ENCODE measurements around the gene SPAST. TPM values are rescaled to one million over a fixed set of nuclear protein-coding genes. Genes with fewer than 3 reads are reported as not detected.

The SPAST gene
- total RNA-seq, 4 donors from 2014 or later: 20.5 to 34.3 (median 24.8) TPM

GRCh38 chr2:32074134-32074506, 10.8 kb downstream of the SPAST start:
- no peak for TF ChIP-seq POLR2A (IDR thresholded peaks at IDR 0.05)
- no peaks in the 10 kb centered on the region for H3K36me3 ChIP-seq
- no peak for DNase-seq
- no peaks in the 10 kb centered on the region for H3K9me3 ChIP-seq
- H3K4me1 ChIP-seq: peaks cover 7 to 16% of the 10 kb centered on the region in 2 donors
- no peaks in the 10 kb centered on the region for H3K27me3 ChIP-seq
- no peak overlapping the region for H3K4me3 ChIP-seq (replicated peaks in 1 of 3)
- 88 to 92% methylated on average over 2 of the region's 2 CpGs for WGBS, 2 donors
- no peak overlapping the region for H3K27ac ChIP-seq
- intact Hi-C loops (cut with DNase I): no loop called here

- H3K4me3 ChIP-seq (replicated peaks in 1 of 3): no peak overlapping the region
- TF ChIP-seq POLR2A (IDR thresholded peaks at IDR 0.05): no peak
- no peak for TF ChIP-seq CTCF (IDR thresholded peaks at IDR 0.05)
- no peak for DNase-seq
- 96 to 97% methylated on average over 3 of the region's 3 CpGs for WGBS, 2 donors
- no peaks in the 10 kb centered on the region for H3K36me3 ChIP-seq
- no peaks in the 10 kb centered on the region for H3K4me1 ChIP-seq
- intact Hi-C loops (cut with DNase I): no loop called here
- no peaks in the 10 kb centered on the region for H3K27me3 ChIP-seq
- no peaks in the 10 kb centered on the region for H3K9me3 ChIP-seq
- no peak overlapping the region for H3K27ac ChIP-seq
These were observed 32.3 kb downstream of the SPAST start for GRCh38 chr2:32095671-32096070.

DNA sequence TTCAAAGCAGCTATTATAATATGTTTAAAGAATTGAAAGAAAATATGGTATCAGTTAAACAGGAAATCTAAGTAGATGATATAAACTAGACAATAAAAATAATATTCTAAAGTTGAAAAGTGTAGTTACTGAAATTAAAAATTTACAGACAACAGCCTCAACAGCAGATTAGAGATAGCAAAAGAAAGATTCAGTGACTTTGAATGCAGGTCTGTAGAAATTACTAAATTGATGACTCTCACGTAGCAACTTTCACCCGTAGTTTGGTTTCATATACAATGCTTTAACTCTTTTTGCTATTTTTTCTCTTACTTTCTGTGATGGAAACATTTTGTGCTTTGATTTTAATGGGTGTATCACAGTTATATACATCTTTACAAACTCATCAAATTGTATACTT, 44.8 kb downstream of the SPAST start:
- TF ChIP-seq CTCF (IDR thresholded peaks at IDR 0.05) (no peak), POLR2A (IDR thresholded peaks at IDR 0.05) (no peak)
- no peaks in the 10 kb centered on the region for H3K9me3 ChIP-seq
- H3K27me3 ChIP-seq: no peaks in the 10 kb centered on the region
- WGBS, 2 donors: 94 to 98% methylated on average over 2 of the region's 2 CpGs
- H3K27ac ChIP-seq: no peak overlapping the region
- H3K4me3 ChIP-seq (replicated peaks in 1 of 3): no peak overlapping the region
- no peaks in the 10 kb centered on the region for H3K4me1 ChIP-seq
- intact Hi-C loops (cut with DNase I): no loop called here
- DNase-seq: no peak
- H3K36me3 ChIP-seq: peaks cover 11 to 13% of the 10 kb centered on the region in 2 donors

GRCh38 chr2:32118055-32118454, 54.7 kb downstream of the SPAST start:
- no peak for DNase-seq
- no peaks in the 10 kb centered on the region for H3K4me1 ChIP-seq
- H3K9me3 ChIP-seq: no peaks in the 10 kb centered on the region
- no peak overlapping the region for H3K4me3 ChIP-seq (replicated peaks in 1 of 3)
- intact Hi-C loops (cut with DNase I): no loop called here
- H3K27me3 ChIP-seq: no peaks in the 10 kb centered on the region
- no peak overlapping the region for H3K27ac ChIP-seq
- 91 to 96% methylated on average over 3 of the region's 3 CpGs for WGBS, 2 donors
- H3K36me3 ChIP-seq: peaks cover 0 to 9% of the 10 kb centered on the region in 2 donors
- no peak for TF ChIP-seq CTCF (IDR thresholded peaks at IDR 0.05)
- no peak for TF ChIP-seq POLR2A (IDR thresholded peaks at IDR 0.05)

DNA sequence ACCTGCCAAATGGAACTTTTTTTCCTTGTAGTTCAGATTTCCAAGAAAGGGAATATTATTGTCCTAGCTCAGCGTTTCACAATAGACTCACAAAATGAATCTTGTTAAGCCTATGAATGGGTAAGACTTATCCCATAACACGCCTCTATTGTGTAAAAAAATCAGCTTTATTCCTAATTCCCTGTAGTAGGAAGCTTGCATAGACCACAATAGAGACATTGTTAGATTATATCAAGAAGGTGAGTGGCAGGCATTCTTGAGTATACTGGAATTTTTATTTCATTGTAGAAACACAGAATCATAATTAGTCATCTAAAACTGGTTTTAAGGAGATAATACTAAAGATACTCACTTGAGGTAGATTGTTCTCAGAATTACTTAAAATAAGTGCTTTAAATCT, 55.8 kb downstream of the SPAST start:
- Histone ChIP-seq H3K27me3 (no peaks in the 10 kb centered on the region), H3K4me3 (replicated peaks in 1 of 3) (no peak overlapping the region), H3K4me1 (no peaks in the 10 kb centered on the region), H3K9me3 (no peaks in the 10 kb centered on the region), H3K36me3 (peaks cover 0 to 7% of the 10 kb centered on the region in 2 donors), H3K27ac (no peak overlapping the region)
- intact Hi-C loops (cut with DNase I): no loop called here
- no peak for TF ChIP-seq POLR2A (IDR thresholded peaks at IDR 0.05)
- no peak for TF ChIP-seq CTCF (IDR thresholded peaks at IDR 0.05)
- 96 to 99% methylated on average over 2 of the region's 2 CpGs for WGBS, 2 donors
- DNase-seq: no peak

DNA sequence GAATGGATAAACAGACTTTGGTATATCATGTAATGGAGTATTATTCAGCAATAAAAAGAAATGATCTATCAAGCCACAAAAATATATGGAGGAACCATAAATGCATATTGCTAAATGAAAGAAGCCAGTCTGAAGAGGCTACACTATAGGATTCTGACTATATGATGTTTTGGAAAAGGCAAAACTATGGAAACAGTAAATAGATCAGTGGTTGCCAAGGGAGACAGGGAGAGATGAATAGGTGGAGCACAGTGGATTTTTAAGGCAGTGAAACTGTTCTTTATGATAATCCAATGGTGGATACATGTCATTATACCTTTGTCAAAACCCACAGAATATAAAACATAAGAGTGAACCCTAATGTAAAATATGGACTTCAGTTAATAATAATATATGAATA, 61.3 kb downstream of the SPAST start:
- peaks cover 0 to 4% of the 10 kb centered on the region in 2 donors for H3K36me3 ChIP-seq
- intact Hi-C loops (cut with DNase I): no loop called here
- no peaks in the 10 kb centered on the region for H3K27me3 ChIP-seq
- H3K4me3 ChIP-seq (replicated peaks in 1 of 3): no peak overlapping the region
- H3K9me3 ChIP-seq: no peaks in the 10 kb centered on the region
- no peak overlapping the region for H3K27ac ChIP-seq
- TF ChIP-seq CTCF (IDR thresholded peaks at IDR 0.05) (no peak), POLR2A (IDR thresholded peaks at IDR 0.05) (no peak)
- H3K4me1 ChIP-seq: no peaks in the 10 kb centered on the region
- no peak for DNase-seq
